Nephron (organoid): ENCODE measurements around the gene SNRK.
"Not testable (repeated sequence)": the region's sequence is repeated elsewhere in the genome, so short reads cannot be mapped to it uniquely, and the experiment has no call there.

Source experiments
- H3K27ac Mint-ChIP-seq, 3 experiments: 2 replicates each; pipeline ENCODE4 v1.8.0; 2020; ENCODE audit warnings: mixed read lengths in 3 of 3, mild to moderate bottlenecking in 2 of 3, moderate library complexity in 1 of 3
- H3K27me3 Mint-ChIP-seq: 2 replicates; pipeline ENCODE4 v1.8.0; 2021; ENCODE audit warnings: low read depth, mild to moderate bottlenecking, moderate library complexity, mixed read lengths
- H3K36me3 Mint-ChIP-seq: 2 replicates; pipeline ENCODE4 v1.8.0; 2020; ENCODE audit warnings: low read depth, mixed read lengths
- H3K4me1 Mint-ChIP-seq: 2 replicates; pipeline ENCODE4 v1.8.0; 2020; ENCODE audit warnings: mixed read lengths
- H3K4me3 Mint-ChIP-seq, 3 experiments: 2 replicates each; pipeline ENCODE4 v1.8.0; 2020; ENCODE audit warnings: mild to moderate bottlenecking in 3 of 3, mixed read lengths in 3 of 3, moderate library complexity in 2 of 3
- H3K9me3 Mint-ChIP-seq: 2 replicates; pipeline ENCODE4 v1.8.0; 2020; ENCODE audit warnings: mixed read lengths
- CTCF ChIP-seq, 3 experiments: fragments of 200-600 bp; sonication (generic); IDR thresholded peaks; one replicate each; pipeline ENCODE4 v1.5.0; 2021; ENCODE audit warnings: antibody characterized with exemption in 3 of 3; ENCODE audit not compliant: unreplicated experiment in 3 of 3

SNRK gene

GRCh38 chr3:43348852-43349574, 62.7 kb downstream of the SNRK start:
- TF ChIP-seq CTCF (IDR thresholded peaks at IDR 0.05; ENCODE audit: unreplicated experiment in 3 of 3): no peak
- no peaks in the 10 kb centered on the region for H3K27me3 Mint-ChIP-seq

GRCh38 chr3:43349716-43350115, 63.4 kb downstream of the SNRK start:
- H3K36me3 Mint-ChIP-seq: peaks cover 91% of the 10 kb centered on the region
- H3K4me3 Mint-ChIP-seq: no peak overlapping the region
- H3K4me1 Mint-ChIP-seq: peaks cover 6% of the 10 kb centered on the region
- TF ChIP-seq CTCF (IDR thresholded peaks at IDR 0.05; ENCODE audit: unreplicated experiment in 3 of 3): no peak
- no peak overlapping the region for H3K27ac Mint-ChIP-seq
- H3K9me3 Mint-ChIP-seq: peaks cover 34% of the 10 kb centered on the region
- no peaks in the 10 kb centered on the region for H3K27me3 Mint-ChIP-seq

More at GRCh38 chr3:43348852-43349574, 62.7 kb downstream of the SNRK start:
- Mint-ChIP-seq H3K4me1 (peaks cover 6% of the 10 kb centered on the region), H3K27ac (no peak overlapping the region), H3K4me3 (no peak overlapping the region), H3K36me3 (peaks cover 91% of the 10 kb centered on the region), H3K9me3 (peaks cover 27% of the 10 kb centered on the region)

- H3K36me3 Mint-ChIP-seq: peaks cover 74% of the 10 kb centered on the region
- no peak for TF ChIP-seq CTCF (IDR thresholded peaks at IDR 0.05; ENCODE audit: unreplicated experiment in 3 of 3)
- H3K4me1 Mint-ChIP-seq: peaks cover 6% of the 10 kb centered on the region
- H3K27ac Mint-ChIP-seq: no peak overlapping the region
- H3K27me3 Mint-ChIP-seq: no peaks in the 10 kb centered on the region
- H3K4me3 Mint-ChIP-seq: no peak overlapping the region
- H3K9me3 Mint-ChIP-seq: peaks cover 61% of the 10 kb centered on the region
These were observed 67.1 kb downstream of the SNRK start for GRCh38 chr3:43353393-43353792.

- peaks cover 67% of the 10 kb centered on the region for H3K36me3 Mint-ChIP-seq
- H3K4me1 Mint-ChIP-seq: peaks cover under 1% of the 10 kb centered on the region
- TF ChIP-seq CTCF (IDR thresholded peaks at IDR 0.05; ENCODE audit: unreplicated experiment in 3 of 3): no peak
- no peaks in the 10 kb centered on the region for H3K27me3 Mint-ChIP-seq
- no peak overlapping the region for H3K27ac Mint-ChIP-seq
- H3K4me3 Mint-ChIP-seq: no peak overlapping the region
- peaks cover 58% of the 10 kb centered on the region for H3K9me3 Mint-ChIP-seq
These were observed 67.8 kb downstream of the SNRK start for GRCh38 chr3:43353923-43354670.

- peaks cover 58% of the 10 kb centered on the region for H3K9me3 Mint-ChIP-seq
- peaks cover 49% of the 10 kb centered on the region for H3K36me3 Mint-ChIP-seq
- not testable (repeated sequence) for H3K27me3 Mint-ChIP-seq, H3K4me3 Mint-ChIP-seq, H3K4me1 Mint-ChIP-seq, H3K27ac Mint-ChIP-seq
These were observed 69.7 kb downstream of the SNRK start for GRCh38 chr3:43356033-43356432.

GRCh38 chr3:43361077-43361476, 74.7 kb downstream of the SNRK start:
- Mint-ChIP-seq H3K4me1 (peaks cover 13% of the 10 kb centered on the region), H3K36me3 (peaks cover 9% of the 10 kb centered on the region), H3K27me3 (no peaks in the 10 kb centered on the region), H3K9me3 (peaks cover 14% of the 10 kb centered on the region), H3K4me3 (no peak overlapping the region), H3K27ac (no peak overlapping the region)
- TF ChIP-seq CTCF (IDR thresholded peaks at IDR 0.05; ENCODE audit: unreplicated experiment in 3 of 3): no peak
